IMR-90 (cell line): ENCODE measurements around the gene ITGB2. TPM values are rescaled to one million over a fixed set of nuclear protein-coding genes. Genes with fewer than 3 reads are reported as not detected.

ENCODE experiments used
- ATAC-seq: fragments of 200-7000 bp; cut with Tn5 transposase; 2 replicates; pipeline ENCODE4 v1.9.1; 2020; ENCODE audit warnings: low read depth, mild to moderate bottlenecking, moderate library complexity
- BruUV-seq: library from RNA; stranded (reverse); fragments of 400-500 nt; replicated peaks from 2 replicates; lab custom pipeline; 2021; lab: Mats Ljungman, UMichigan
- CTCF ChIA-PET: fragments of 300-600 bp; formaldehyde crosslinking; extraction: SDS; loops from one replicate; lab custom pipeline; 2021; ENCODE audit warnings: antibody characterized with exemption; lab: Yijun Ruan, JAX
- POLR2A ChIA-PET: fragments of 300-600 bp; sonication (Branson Sonifier 250); formaldehyde crosslinking; loops from one replicate; lab custom pipeline; 2022; ENCODE audit warnings: antibody characterized with exemption; ENCODE audit not compliant: unreplicated experiment; lab: Charles Lee
- DNase-seq: peaks from one replicate; pipeline ENCODE4 v3.0.0; 2013
- H2AFZ ChIP-seq: replicated peaks from 2 replicates; pipeline ENCODE3; 2013; ENCODE audit warnings: low read length, mild to moderate bottlenecking; ENCODE audit not compliant: poor library complexity
- H2AK5ac ChIP-seq: 2 replicates; pipeline ENCODE4 v1.6.1; 2013; ENCODE audit warnings: low read depth, low read length, inconsistent platforms
- H2AK9ac ChIP-seq: replicated peaks from 2 replicates; pipeline ENCODE3; 2013; ENCODE audit warnings: mild to moderate bottlenecking, low read depth, low read length, moderate library complexity; ENCODE audit not compliant: poor library complexity
- H2BK120ac ChIP-seq: 2 replicates; pipeline ENCODE4 v1.6.1; 2013; ENCODE audit warnings: low read depth, low read length, inconsistent platforms
- H2BK15ac ChIP-seq: 3 replicates; pipeline ENCODE4 v1.6.1; 2013; ENCODE audit warnings: low read depth, low read length, inconsistent platforms
- H2BK20ac ChIP-seq: 2 replicates; pipeline ENCODE4 v1.6.1; 2013; ENCODE audit warnings: low read depth, mild to moderate bottlenecking, inconsistent platforms, low read length, moderate library complexity
- H2BK5ac ChIP-seq: 2 replicates; pipeline ENCODE4 v1.6.1; 2013; ENCODE audit warnings: mild to moderate bottlenecking, low read depth, low read length, inconsistent platforms; ENCODE audit not compliant: poor library complexity, severe bottlenecking
- H3K14ac ChIP-seq: replicated peaks from 2 replicates; pipeline ENCODE4 v1.6.1; 2013; ENCODE audit warnings: low read depth, low read length, inconsistent platforms
- H3K18ac ChIP-seq: 2 replicates; pipeline ENCODE4 v1.6.1; 2013; ENCODE audit warnings: low read depth, low read length, control low read depth
- H3K23ac ChIP-seq: 2 replicates; pipeline ENCODE4 v1.6.1; 2013; ENCODE audit warnings: low read depth, low read length, inconsistent platforms
- H3K27ac ChIP-seq: 2 replicates; pipeline ENCODE4 v1.5.1; 2013; ENCODE audit warnings: mild to moderate bottlenecking, control low read depth, low read length; ENCODE audit not compliant: insufficient read depth
- H3K27me3 ChIP-seq: 2 replicates; pipeline ENCODE4 v1.6.1; 2013; ENCODE audit warnings: low read length; ENCODE audit not compliant: control insufficient read depth, insufficient read depth
- H3K36me3 ChIP-seq: 2 replicates; pipeline ENCODE4 v1.6.1; 2013; ENCODE audit warnings: low read length, mixed read lengths; ENCODE audit not compliant: control insufficient read depth, insufficient read depth
- H3K4ac ChIP-seq: 2 replicates; pipeline ENCODE4 v1.6.1; 2013; ENCODE audit warnings: low read depth, low read length, inconsistent platforms
- H3K4me1 ChIP-seq: 2 replicates; pipeline ENCODE4 v1.6.1; 2013; ENCODE audit warnings: low read length, mixed read lengths; ENCODE audit not compliant: control insufficient read depth, insufficient read depth
- H3K4me2 ChIP-seq: 2 replicates; pipeline ENCODE4 v1.6.1; 2013; ENCODE audit warnings: low read depth, mild to moderate bottlenecking, control low read depth, low read length, moderate library complexity
- H3K4me3 ChIP-seq: 2 replicates; pipeline ENCODE4 v1.5.1; 2013; ENCODE audit warnings: low read depth, mild to moderate bottlenecking, control low read depth, low read length, moderate library complexity; ENCODE audit not compliant: insufficient read depth
- H3K56ac ChIP-seq: 2 replicates; pipeline ENCODE4 v1.6.1; 2013; ENCODE audit warnings: low read length, inconsistent platforms; ENCODE audit not compliant: insufficient read depth; ENCODE audit errors: extremely low read depth
- H3K79me1 ChIP-seq, 2 experiments: 2 replicates each; pipeline ENCODE4 v1.6.1; 2013; ENCODE audit warnings: low read length in 2 of 2, inconsistent platforms in 1 of 2, low read depth in 1 of 2
- H3K9ac ChIP-seq: 2 replicates; pipeline ENCODE4 v1.6.1; 2013; ENCODE audit warnings: low read depth, low read length, control low read depth
- H3K9me1 ChIP-seq: 2 replicates; pipeline ENCODE4 v1.6.1; 2013; ENCODE audit warnings: low read length, inconsistent platforms; ENCODE audit not compliant: insufficient read depth
- H3K9me3 ChIP-seq: 2 replicates; pipeline ENCODE4 v1.6.1; 2013; ENCODE audit warnings: low read length; ENCODE audit not compliant: control insufficient read depth, insufficient read depth
- H4K20me1 ChIP-seq: 2 replicates; pipeline ENCODE4 v1.6.1; 2013; ENCODE audit warnings: low read length, inconsistent platforms; ENCODE audit not compliant: insufficient read depth
- H4K5ac ChIP-seq: 2 replicates; pipeline ENCODE4 v1.6.1; 2013; ENCODE audit warnings: mild to moderate bottlenecking, low read depth, low read length, control low read depth
- H4K8ac ChIP-seq, 2 experiments: 2 replicates each; pipeline ENCODE4 v1.6.1; 2013; ENCODE audit warnings: low read depth in 2 of 2, low read length in 2 of 2, control low read depth in 1 of 2, inconsistent platforms in 1 of 2
- H4K91ac ChIP-seq: 2 replicates; pipeline ENCODE4 v1.6.1; 2013; ENCODE audit warnings: low read depth, low read length, inconsistent platforms; ENCODE audit not compliant: insufficient read depth
- BHLHE40 ChIP-seq: fragments of 150-350 bp; IDR thresholded peaks from 2 replicates; pipeline ENCODE4 v1.6.1; 2016; ENCODE audit warnings: mild to moderate bottlenecking, low read depth, low read length
- CHD1 ChIP-seq: IDR thresholded peaks from 2 replicates; pipeline ENCODE4 v1.6.1; 2012; ENCODE audit warnings: low read depth, low read length, improper control_type of control experiment
- CTCF ChIP-seq: conservative IDR thresholded peaks from 2 replicates; pipeline ENCODE4 v1.5.1; 2012; ENCODE audit warnings: mild to moderate bottlenecking, low read depth, low read length, improper control_type of control experiment
- ELK1 ChIP-seq: fragments of 150-350 bp; IDR thresholded peaks from 2 replicates; pipeline ENCODE4 v1.6.1; 2016; ENCODE audit warnings: low read depth, mild to moderate bottlenecking, low read length, moderate library complexity, borderline replicate concordance
- FOS ChIP-seq: fragments of 150-350 bp; IDR thresholded peaks from 2 replicates; pipeline ENCODE4 v1.6.1; 2016; ENCODE audit warnings: low read depth, low read length
- MAFK ChIP-seq: IDR thresholded peaks from 2 replicates; pipeline ENCODE4 v1.6.1; 2012; ENCODE audit warnings: low read depth, low read length, improper control_type of control experiment
- POLR2A ChIP-seq: IDR thresholded peaks from 2 replicates; pipeline ENCODE4 v1.6.1; 2012; ENCODE audit warnings: mild to moderate bottlenecking, low read depth, low read length
- RFX5 ChIP-seq: IDR thresholded peaks from 2 replicates; pipeline ENCODE4 v1.8.0; 2012; ENCODE audit warnings: low read depth, mild to moderate bottlenecking, low read length, moderate library complexity
- SMC3 ChIP-seq: fragments of 150-350 bp; IDR thresholded peaks from 2 replicates; pipeline ENCODE4 v1.6.1; 2016; ENCODE audit warnings: low read depth, mild to moderate bottlenecking, antibody characterized with exemption, low read length, moderate library complexity
- WGBS, 2 experiments: methylation state at CpG; one replicate each; pipeline versions ENCODE4 v1.1.5 to v1.1.7; 2013; ENCODE audit warnings: missing lambda C conversion rate in 2 of 2; ENCODE audit not compliant: insufficient read length in 1 of 2; ENCODE audit errors: extremely low coverage in 2 of 2; 5-methylcytosine and 5-hydroxymethylcytosine counted together
- dilution Hi-C: fragments of 300-500 bp; cut with HindIII; formaldehyde crosslinking; loops from one replicate; pipeline ENCODE4 v1.14.3; 2018; ENCODE audit warnings: low sequenced_read_pairs; ENCODE audit not compliant: unreplicated experiment
- in situ Hi-C: fragments of 300-500 bp; cut with MboI; formaldehyde crosslinking; loops from 3 replicates; pipeline ENCODE4 v1.14.3; 2019; ENCODE audit warnings: low sequenced_read_pairs, inconsistent platforms, mixed read lengths
- intact Hi-C: fragments of 100-400 bp; cut with micrococcal nuclease; formaldehyde crosslinking; loops from 2 replicates; pipeline ENCODE4 v1.10.0; 2022
- polyA plus RNA-seq, 3 experiments: library from polyadenylated mRNA; depleted of rRNA; stranded (reverse); fragments of >200 nt; gene quantifications; 2 replicates each; pipeline ENCODE4 v1.2.3, GENCODE V29; 2012; ENCODE audit warnings: low replicate concordance in 1 of 3
- total RNA-seq: library from RNA; depleted of rRNA; stranded (reverse); fragments of >200 nt; gene quantifications from 2 replicates; pipeline ENCODE4 v1.2.3, GENCODE V29; 2012

ITGB2 gene
- total and polyA plus RNA-seq, 2 of the 4 experiments (the other 2 are of a cell fraction), result 0.14 TPM; not detected in 1

GRCh38 chr21:44921928-44922327 lies 1.2 kb upstream of the ITGB2 start:
- ATAC-seq (no peak), DNase-seq (no peak)
- peaks cover 7% of the 10 kb centered on the region; the same call in 1 of the 2 replicates for H3K9me1 ChIP-seq
- no peak overlapping the region for H2BK120ac ChIP-seq
- no peak overlapping the region for H3K56ac ChIP-seq
- H2AK9ac ChIP-seq, result no peak overlapping the region
- H3K9me3 ChIP-seq, result no peaks in the 10 kb centered on the region
- CTCF ChIA-PET, result no interaction called here
- H2AK5ac ChIP-seq, result no peak overlapping the region
- H3K36me3 ChIP-seq, result no peaks in the 10 kb centered on the region
- no peak overlapping the region for H3K4me3 ChIP-seq
- no peak overlapping the region for H3K4me2 ChIP-seq
- H2BK5ac ChIP-seq, result no peak overlapping the region
- no peak overlapping the region for H3K23ac ChIP-seq
- no peak overlapping the region for H3K27ac ChIP-seq
- in situ Hi-C loops (no loop called here), dilution Hi-C loops (no loop called here), intact Hi-C loops (no loop called here)
- H3K79me1 ChIP-seq, result no peaks in the 10 kb centered on the region
- H4K91ac ChIP-seq, result no peak overlapping the region
- H2AFZ ChIP-seq, result no peak overlapping the region
- no peak overlapping the region for H3K14ac ChIP-seq
- H2BK20ac ChIP-seq, result no peak overlapping the region
- H3K9ac ChIP-seq, result no peak overlapping the region
- H4K8ac ChIP-seq, result no peak overlapping the region
- POLR2A ChIA-PET, result no interaction called here
- H2BK15ac ChIP-seq, result no peak overlapping the region
- peaks cover 77% of the 10 kb centered on the region for H3K27me3 ChIP-seq
- H3K18ac ChIP-seq, result no peak overlapping the region
- 50% methylated on average over 2 of the region's 5 CpGs; no CpG with 5 or more reads in 1 of the 2 experiments for WGBS, 2 experiments
- TF ChIP-seq SMC3, result no peak
- TF ChIP-seq ELK1, result no peak
- TF ChIP-seq MAFK, result no peak
- TF ChIP-seq CHD1, result no peak
- TF ChIP-seq RFX5, result no peak
- TF ChIP-seq BHLHE40, result no peak
- no peak for TF ChIP-seq POLR2A
- TF ChIP-seq FOS, result no peak
- TF ChIP-seq CTCF, result no peak
- BruUV-seq, result no TSS peak
- H4K5ac ChIP-seq, result no peak overlapping the region
- H3K4ac ChIP-seq, result no peak overlapping the region
- 0 out of 2 replicates have a peak, but pooled peaks cover 1% of the 10 kb centered on the region for H3K4me1 ChIP-seq
- H4K20me1 ChIP-seq, result peaks cover 6% of the 10 kb centered on the region; the same call in 1 of the 2 replicates
